Kidney epithelial cell (primary cell): Measurements from ENCODE around the gene HIC2. TPM values are rescaled to one million over a fixed set of nuclear protein-coding genes. Genes with fewer than 3 reads are reported as not detected.
"Not testable (repeated sequence)": the region's sequence is repeated elsewhere in the genome, so short reads cannot be mapped to it uniquely, and the experiment has no call there.

Source experiments
- DNase-seq: peaks from one replicate; pipeline ENCODE4 v3.0.0-alpha.2; 2010; ENCODE audit warnings: low read depth
- H3K27me3 ChIP-seq: 2 replicates; pipeline ENCODE4 v1.6.0; 2011; ENCODE audit warnings: low read length; ENCODE audit not compliant: control insufficient read depth, insufficient read depth
- H3K36me3 ChIP-seq: 2 replicates; pipeline ENCODE4 v1.5.1; 2011; ENCODE audit warnings: low read length; ENCODE audit not compliant: control insufficient read depth, insufficient read depth
- H3K4me3 ChIP-seq: 2 replicates; pipeline ENCODE4 v1.5.1; 2011; ENCODE audit warnings: low read depth, mild to moderate bottlenecking, control low read depth, low read length
- total RNA-seq: library from RNA; depleted of rRNA; stranded (reverse); fragments of >200 nt; gene quantifications from 2 replicates; pipeline ENCODE4 v1.2.3, GENCODE V29; 2015

Gene HIC2
- total RNA-seq, 1 donor from 2014 or later: 5.9 TPM

DNA sequence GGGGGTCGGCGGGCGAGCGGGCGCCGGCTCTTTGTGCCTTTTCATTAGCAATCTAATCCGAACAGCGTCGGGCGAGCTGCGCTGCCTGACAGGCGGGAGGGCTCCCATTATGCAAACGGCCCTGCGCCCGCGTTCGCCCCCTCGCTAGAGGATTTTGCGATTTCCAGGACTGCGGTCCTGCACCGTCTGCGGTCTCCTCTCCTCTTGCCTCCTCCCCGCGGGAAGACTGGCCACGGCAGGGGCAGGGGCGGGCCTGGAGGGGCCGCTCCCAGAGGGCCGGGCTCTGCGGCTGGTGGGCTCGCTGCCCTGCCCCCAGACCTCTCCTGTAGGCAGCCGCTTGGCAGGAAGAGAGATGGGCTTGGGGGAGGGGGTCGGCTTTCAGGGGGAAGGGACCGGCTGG lies 682 bp downstream of the HIC2 start:
- H3K4me3 ChIP-seq: peak overlapping the region; percentile 47
- H3K27me3 ChIP-seq, H3K36me3 ChIP-seq, DNase-seq: not testable (repeated sequence)

DNA sequence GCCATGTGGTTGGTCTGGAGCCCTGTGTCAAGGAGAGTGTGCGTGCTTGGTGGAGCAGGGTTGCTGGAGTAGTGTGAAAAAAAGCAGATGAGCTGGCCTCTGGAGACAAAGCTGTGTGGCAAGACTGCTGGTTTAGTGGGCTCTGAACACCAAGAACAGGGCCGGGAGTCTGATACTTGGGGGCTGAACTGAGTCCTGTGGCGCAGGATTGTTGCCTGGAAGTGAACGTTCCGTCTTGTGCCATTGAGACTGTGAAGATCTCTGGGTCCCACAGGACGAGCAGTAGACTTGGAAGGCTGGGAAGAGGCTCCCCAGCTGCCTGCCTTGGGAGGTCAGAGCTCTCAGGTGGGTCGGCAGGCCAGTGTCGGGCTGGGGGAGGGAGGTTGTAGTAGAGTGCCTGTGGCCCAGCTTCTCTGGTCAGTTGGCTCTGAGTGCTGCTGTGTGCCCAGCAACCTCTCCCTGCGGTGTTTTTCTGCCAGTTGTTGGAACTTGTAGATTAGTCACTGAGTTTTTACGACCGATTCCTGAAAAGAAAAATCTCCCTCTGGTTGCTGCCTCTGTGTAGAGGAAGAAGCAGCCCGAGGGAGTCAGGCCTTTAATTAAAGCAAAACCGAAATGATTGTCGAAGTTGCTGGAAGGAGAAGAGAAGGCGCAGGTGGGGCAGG lies 1.9 kb downstream of the HIC2 start:
- not testable (repeated sequence) for H3K27me3 ChIP-seq, H3K36me3 ChIP-seq, H3K4me3 ChIP-seq, DNase-seq

DNA sequence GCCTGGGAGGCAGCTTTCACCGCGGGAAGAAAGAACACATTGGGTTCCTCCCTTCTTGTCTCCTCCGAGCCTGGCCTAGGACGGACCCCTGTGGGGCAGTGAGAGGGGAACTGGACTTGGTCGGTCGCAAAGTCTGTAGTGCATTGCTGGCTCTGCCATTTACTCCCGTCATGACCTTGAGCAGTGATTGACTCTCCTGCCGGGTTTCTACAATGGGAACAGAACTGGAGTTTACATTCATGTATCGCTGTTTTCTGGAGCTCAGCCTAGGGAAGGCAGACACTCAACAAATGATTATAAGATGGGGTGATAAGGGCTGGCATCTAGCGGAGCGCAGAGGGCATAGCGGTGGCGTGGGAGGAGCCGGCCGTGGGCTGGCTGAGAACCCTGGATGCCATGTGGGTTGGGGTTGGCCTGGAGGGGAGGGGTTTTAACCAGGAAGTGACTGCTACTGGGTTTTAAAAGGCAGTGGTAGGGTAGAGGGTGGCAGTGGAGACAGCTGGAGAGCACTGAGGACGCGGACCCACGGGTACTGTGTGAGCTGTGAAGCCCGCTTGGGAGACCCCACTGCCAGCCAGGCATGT lies 3.1 kb downstream of the HIC2 start:
- H3K4me3 ChIP-seq, H3K27me3 ChIP-seq, H3K36me3 ChIP-seq, DNase-seq: not testable (repeated sequence)

DNA sequence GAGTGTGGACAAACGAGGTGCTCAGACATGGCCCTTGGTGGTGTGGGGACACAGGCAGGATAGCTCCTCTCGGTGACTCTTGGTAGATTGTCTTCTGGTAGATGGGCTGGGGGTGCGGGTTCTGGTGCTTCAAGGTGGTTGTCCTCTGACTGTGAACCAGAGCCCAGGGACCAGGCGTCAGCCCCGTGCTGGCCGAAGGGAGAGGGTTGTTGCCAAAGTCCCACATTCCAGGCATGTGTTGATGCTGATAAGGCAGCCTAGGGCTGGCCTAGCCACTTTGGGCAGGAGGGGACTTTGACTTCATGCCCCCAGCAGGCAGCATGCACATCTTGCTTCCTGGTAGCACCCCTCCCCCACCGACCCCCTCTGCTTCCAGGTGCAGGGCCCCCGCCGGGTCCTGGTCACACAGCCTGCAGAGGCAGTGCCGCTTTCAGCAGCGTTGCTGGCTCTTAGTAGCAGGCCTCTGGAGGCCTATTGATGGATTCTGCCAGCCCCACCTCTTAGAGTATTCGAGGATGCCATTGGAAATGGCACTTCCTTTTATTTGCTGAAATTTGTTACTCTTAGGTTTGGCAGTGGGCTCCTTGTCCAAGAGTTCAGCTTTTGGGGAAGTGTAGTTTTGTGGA lies 7.0 kb downstream of the HIC2 start:
- H3K27me3 ChIP-seq, H3K4me3 ChIP-seq, H3K36me3 ChIP-seq, DNase-seq: not testable (repeated sequence)

DNA sequence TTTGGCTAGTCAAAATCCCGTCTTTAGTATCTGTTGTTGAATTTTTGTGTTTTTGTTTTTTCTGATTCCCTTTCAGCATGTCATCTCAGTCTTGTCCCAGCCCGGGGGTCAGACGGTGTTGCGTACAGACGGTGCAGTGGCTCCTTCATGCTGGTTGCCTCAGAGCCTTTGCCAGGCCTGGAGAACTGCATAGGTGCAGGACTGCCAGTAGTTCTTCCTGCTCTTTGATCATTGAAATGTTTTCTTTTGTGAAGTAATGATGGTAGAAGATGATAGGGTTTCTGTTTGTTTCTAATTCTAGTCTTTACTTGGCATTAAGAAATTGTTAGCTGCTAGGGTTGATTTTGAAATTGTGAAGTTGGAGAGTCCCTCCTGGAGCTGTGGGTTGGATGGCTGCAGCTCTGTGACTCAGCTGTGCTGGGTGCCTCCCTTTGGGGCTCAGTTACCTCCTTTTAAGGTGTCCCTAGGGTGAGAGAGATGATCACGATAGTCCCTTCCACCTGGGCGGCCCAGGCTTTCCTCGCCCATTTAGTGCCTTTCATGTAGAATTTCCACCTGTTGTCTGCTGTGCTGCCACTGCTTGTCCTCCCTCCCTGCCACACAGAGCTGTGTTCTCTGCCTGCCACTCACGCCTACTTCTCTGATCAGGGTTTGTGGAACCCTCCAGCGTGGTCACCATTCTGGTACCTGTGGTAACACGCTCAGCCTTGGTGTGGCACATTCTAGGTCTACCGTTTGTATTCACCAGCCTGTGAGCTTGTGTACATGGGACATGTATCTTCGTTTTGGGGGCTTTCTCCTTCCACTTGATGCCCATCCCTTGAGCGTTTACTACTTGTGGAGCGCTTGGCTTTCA lies 17.4 kb downstream of the HIC2 start:
- H3K27me3 ChIP-seq, H3K36me3 ChIP-seq, H3K4me3 ChIP-seq, DNase-seq: not testable (repeated sequence)

DNA sequence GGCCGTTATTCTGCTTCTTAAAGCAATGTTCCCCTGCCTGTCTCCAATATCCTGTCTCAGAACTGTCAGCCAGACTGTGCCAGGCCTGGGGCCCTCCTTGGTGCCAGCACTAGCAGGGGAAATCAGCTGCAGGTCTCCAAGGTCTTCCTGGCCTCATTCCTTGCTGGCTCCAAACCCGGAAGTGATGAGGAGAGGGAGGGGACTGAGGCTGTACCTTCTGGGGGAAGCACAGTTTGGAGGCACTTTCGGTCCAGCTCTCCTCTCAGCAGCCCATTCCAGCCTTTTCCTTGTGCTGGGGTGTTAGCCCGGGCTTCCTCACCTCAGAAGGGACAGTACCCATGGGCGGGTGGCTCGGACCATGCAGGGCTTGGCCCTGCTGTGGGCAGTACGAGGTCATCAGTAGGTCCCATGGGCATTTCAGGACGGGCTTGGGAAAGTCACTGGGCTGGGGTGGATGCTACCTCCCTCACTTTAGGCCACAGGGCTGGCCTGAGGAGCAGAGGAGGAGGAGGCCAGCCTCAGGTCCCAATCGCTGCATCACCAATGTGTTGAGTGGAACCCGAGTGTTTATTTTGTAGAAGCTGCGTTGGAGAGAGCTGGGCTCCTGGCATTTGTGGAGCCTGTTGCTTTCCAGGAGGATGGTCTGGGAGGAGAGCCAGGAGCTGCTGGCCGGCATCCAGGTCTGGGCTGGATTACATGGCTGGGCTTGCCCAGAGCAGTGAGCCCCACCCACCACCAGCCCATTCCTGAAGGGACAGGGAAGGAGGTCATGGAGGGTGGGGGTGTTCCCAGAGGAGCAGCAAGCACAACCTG lies 19.0 kb downstream of the HIC2 start:
- DNase-seq, H3K4me3 ChIP-seq, H3K27me3 ChIP-seq, H3K36me3 ChIP-seq: not testable (repeated sequence)

DNA sequence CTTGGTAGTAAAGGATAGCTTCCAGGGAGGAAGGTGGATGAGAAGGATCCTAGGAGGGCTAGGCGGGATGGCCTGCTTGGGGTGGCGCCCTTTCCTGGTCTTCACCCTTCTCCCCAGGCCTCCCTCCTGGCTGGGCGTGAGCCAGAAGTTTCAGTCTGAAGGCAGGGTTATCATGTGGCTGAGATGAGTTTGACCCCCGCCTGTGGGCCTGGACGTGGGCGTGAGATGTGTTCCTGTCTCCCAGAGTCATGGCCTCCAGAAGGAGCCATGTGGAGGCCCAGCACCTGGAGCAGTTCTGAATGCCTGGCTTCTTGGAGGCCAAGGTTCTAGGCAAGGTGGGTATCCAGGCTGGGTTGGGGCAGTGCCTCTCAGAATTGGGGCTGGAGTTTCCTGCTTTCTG lies 20.8 kb downstream of the HIC2 start:
- H3K36me3 ChIP-seq, DNase-seq, H3K4me3 ChIP-seq, H3K27me3 ChIP-seq: not testable (repeated sequence)

DNA sequence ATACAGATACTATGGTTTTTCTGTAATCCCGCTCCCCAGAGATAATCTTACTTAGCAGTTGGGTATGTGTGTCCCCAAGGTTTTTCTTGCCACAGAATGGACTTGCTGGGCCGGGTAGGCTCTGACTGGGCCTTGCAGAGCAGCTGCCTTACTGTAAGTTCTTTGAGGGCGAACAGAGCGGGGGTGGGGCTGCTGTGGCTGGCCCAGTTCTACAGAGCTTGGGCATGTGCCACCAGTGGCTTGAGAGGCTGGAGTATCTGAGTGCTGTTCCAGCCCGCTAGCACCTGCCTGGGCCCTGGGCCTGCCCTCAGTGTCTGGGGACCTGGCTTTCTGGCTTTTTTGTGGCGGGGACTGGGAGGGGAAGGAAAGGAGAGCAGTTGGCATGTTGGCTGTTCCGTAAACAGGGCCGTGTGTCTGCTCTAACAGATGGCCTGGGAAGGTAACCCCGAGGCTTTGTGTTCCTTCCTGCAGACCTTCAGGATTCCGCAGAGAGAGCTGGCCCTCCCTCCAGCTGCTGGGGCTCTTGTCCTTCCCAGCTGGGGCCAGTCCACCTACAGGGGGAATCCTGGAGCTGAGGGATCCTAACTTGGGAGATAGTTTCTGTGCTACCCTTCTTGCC lies 23.0 kb downstream of the HIC2 start:
- H3K36me3 ChIP-seq, DNase-seq, H3K4me3 ChIP-seq, H3K27me3 ChIP-seq: not testable (repeated sequence)

DNA sequence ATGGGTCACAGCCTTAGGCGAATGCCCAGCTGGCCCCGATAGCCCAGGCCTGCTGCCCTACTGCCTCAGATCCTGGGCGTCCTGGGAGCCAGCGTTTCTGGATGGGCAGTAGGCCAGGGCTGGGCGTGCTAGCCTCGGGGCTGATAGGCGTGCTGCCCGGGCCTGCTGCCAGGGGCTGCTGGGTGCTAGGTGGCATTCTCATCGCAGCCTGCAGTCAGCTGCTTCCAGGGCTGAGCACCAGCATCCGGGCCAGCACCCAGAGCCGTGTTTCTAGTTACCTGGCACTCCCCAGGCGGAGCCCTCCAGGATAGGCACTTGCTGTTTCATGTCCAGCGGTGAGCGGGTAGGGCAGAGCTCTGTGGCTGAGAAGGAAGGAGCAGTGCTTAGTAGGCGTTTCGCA lies 23.5 kb downstream of the HIC2 start:
- not testable (repeated sequence) for H3K27me3 ChIP-seq, DNase-seq, H3K36me3 ChIP-seq, H3K4me3 ChIP-seq

DNA sequence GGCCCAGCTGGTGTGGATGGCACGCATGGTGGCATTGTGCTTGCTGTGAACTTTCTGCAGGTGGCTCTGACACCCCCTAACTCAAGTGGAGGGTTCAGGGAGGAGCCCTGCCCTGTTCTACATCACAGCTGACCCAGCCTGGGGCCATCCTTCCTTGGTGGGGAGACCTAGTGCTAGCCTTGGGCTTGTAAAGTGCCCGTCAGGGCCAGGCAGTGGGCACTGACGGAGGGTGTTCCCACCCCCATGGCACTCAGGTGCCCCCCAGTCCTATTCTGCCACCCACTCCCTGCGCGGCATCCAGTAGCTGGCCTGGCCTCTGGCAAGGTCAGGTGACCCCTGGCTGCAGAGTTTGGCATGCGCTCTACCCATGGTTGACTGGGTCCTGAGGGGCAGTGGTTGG lies 24.0 kb downstream of the HIC2 start:
- not testable (repeated sequence) for DNase-seq, H3K4me3 ChIP-seq, H3K36me3 ChIP-seq, H3K27me3 ChIP-seq

DNA sequence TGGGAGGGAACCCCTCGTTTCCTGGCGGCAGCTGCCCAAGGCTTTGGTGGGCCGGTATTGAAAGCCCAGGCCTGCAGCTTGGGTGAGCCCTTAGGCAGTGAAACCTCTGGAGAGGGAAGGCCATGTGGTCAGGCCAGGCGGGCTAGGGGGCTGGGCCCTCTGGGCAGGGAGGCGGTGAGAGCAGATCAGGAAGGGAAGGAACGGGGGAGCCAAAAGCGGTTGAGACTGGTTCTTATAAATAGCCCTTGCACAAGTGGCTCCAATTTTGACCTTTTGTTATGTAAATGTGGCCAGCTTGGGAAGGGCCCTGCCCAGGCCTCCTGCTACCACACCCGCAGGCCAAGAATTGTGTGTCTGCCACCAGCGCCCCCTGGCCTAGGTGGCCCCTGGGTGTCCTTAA lies 25.0 kb downstream of the HIC2 start:
- H3K4me3 ChIP-seq, H3K36me3 ChIP-seq, DNase-seq, H3K27me3 ChIP-seq: not testable (repeated sequence)

DNA sequence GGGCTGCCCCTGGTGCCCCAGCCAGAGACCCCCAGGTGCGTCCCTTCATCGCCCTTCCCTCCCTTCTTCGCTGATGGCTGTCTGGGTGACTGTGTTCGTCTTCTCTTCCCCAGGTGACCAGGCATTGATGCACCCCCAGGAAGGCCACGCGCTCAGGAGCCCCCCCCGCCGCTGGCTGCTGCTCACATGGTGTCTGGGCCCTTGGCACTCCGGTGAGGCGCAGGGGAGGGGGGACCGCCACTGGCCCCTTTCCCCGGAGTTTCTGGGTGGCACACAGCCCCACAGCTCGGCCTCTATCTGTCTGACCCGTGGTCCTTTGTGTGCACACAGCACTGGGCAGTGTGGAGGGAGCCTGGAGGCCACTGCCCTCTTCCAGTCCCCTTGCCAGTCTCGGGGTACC lies 25.5 kb downstream of the HIC2 start:
- DNase-seq, H3K27me3 ChIP-seq, H3K4me3 ChIP-seq, H3K36me3 ChIP-seq: not testable (repeated sequence)
